GM12878 (cell line): Measurements from ENCODE around the gene PAM.

Experiments used
- ASH2L ChIP-seq: fragments of 300-600, 200-600 bp; sonication (generic); IDR thresholded peaks from 2 replicates; pipeline ENCODE4 v1.6.1; 2017; ENCODE audit warnings: low read depth, mild to moderate bottlenecking, borderline replicate concordance
- EGR1 ChIP-seq, 2 experiments: IDR thresholded peaks; 1 replicate in 1 of 2; 2 replicates in 1 of 2; pipeline ENCODE4 v1.6.1; 2011 to 2012; ENCODE audit warnings: low read depth in 2 of 2, low read length in 2 of 2, borderline replicate concordance in 1 of 2, mild to moderate bottlenecking in 1 of 2, moderate library complexity in 1 of 2
- EP300 ChIP-seq, 2 experiments: fragments of 150-350 bp in 1 of 2; IDR thresholded peaks; 2 replicates each; pipeline ENCODE4 v1.6.1; 2011 to 2012; ENCODE audit warnings: low read depth in 2 of 2, low read length in 2 of 2, borderline replicate concordance in 1 of 2, improper control_type of control experiment in 1 of 2, inconsistent platforms in 1 of 2; ENCODE audit not compliant: control insufficient read depth in 1 of 2
- HDAC6 ChIP-seq: fragments of 200-600 bp; sonication (generic); IDR thresholded peaks from one replicate; pipeline ENCODE4 v1.8.0; 2017; ENCODE audit warnings: antibody characterized with exemption; ENCODE audit not compliant: unreplicated experiment
- MXI1 ChIP-seq: fragments of 150-350 bp; IDR thresholded peaks from 2 replicates; pipeline ENCODE4 v1.6.1; 2011; ENCODE audit warnings: low read depth, mild to moderate bottlenecking, inconsistent platforms, low read length, improper control_type of control experiment
- POLR2AphosphoS2 ChIP-seq: IDR thresholded peaks from 2 replicates; pipeline ENCODE4 v1.6.1; 2011; ENCODE audit warnings: low read depth, mild to moderate bottlenecking, low read length, improper control_type of control experiment, moderate library complexity
- RB1 ChIP-seq: fragments of 450-650 bp; formaldehyde crosslinking; IDR thresholded peaks from 2 replicates; pipeline ENCODE4 v1.6.1; 2017; ENCODE audit warnings: mild to moderate bottlenecking, borderline replicate concordance
- SIN3A ChIP-seq: IDR thresholded peaks from 2 replicates; pipeline ENCODE4 v1.6.1; 2012; ENCODE audit warnings: low read depth, low read length, improper control_type of control experiment
- SIX5 ChIP-seq: IDR thresholded peaks from 2 replicates; pipeline ENCODE4 v1.6.1; 2011; ENCODE audit warnings: mild to moderate bottlenecking, low read depth, low read length, moderate library complexity; ENCODE audit not compliant: severe bottlenecking
- TAF1 ChIP-seq: IDR thresholded peaks from 2 replicates; pipeline ENCODE4 v1.6.1; 2011; ENCODE audit warnings: mild to moderate bottlenecking, low read depth, low read length, borderline replicate concordance
- YBX1 ChIP-seq: fragments of 450-650 bp; IDR thresholded peaks from 2 replicates; pipeline ENCODE4 v1.6.1; 2016; ENCODE audit warnings: antibody characterized with exemption
- TF ChIP-seq, protein P1 (sequence below), 3 experiments: IDR thresholded peaks in 2 of 3; conservative IDR thresholded peaks in 1 of 3; 2 replicates each; pipeline ENCODE4 v1.5.1; 2011; ENCODE audit warnings: low read depth in 3 of 3, low read length in 3 of 3, mild to moderate bottlenecking in 3 of 3, control low read depth in 2 of 3, moderate library complexity in 2 of 3, inconsistent platforms in 1 of 3, mixed read lengths in 1 of 3; ENCODE audit not compliant: control insufficient read depth in 2 of 3, insufficient read depth in 1 of 3; ENCODE audit errors: extremely low read depth in 1 of 3
- TF ChIP-seq, protein P2 (sequence below): IDR thresholded peaks from 2 replicates; pipeline ENCODE4 v1.6.1; 2012; ENCODE audit warnings: low read depth, low read length, improper control_type of control experiment

DNA sequence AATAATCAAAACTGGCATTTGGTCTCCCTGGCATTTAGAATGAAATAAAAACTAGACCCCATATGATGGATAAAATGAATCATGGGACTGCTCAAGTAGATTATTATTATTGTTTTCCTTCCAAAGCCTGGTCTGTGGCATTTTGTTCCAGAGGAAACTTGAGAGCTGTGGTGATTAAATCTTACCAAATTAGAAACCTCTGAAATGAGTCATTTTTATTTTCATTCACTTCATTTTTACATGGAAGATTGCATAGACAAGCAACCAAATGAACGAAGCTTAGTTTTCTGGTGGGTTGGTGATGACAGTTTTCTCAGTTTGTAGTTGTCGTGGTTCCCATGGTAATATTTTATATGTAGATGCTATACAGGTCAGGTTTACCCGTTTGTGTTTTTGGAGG lies 23.4 kb downstream of the PAM start:
- TF ChIP-seq, protein P1, sequence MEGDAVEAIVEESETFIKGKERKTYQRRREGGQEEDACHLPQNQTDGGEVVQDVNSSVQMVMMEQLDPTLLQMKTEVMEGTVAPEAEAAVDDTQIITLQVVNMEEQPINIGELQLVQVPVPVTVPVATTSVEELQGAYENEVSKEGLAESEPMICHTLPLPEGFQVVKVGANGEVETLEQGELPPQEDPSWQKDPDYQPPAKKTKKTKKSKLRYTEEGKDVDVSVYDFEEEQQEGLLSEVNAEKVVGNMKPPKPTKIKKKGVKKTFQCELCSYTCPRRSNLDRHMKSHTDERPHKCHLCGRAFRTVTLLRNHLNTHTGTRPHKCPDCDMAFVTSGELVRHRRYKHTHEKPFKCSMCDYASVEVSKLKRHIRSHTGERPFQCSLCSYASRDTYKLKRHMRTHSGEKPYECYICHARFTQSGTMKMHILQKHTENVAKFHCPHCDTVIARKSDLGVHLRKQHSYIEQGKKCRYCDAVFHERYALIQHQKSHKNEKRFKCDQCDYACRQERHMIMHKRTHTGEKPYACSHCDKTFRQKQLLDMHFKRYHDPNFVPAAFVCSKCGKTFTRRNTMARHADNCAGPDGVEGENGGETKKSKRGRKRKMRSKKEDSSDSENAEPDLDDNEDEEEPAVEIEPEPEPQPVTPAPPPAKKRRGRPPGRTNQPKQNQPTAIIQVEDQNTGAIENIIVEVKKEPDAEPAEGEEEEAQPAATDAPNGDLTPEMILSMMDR (IDR thresholded peaks at IDR 0.05 in 2 of 3, conservative IDR thresholded peaks at IDR 0.05 in 1 of 3; ENCODE audit: control insufficient read depth in 2 of 3, extremely low read depth in 1 of 3, insufficient read depth in 1 of 3, low read depth in 3 of 3, low read length in 3 of 3) = no peak
- TF ChIP-seq POLR2AphosphoS2 = no peak
- no peak for TF ChIP-seq MXI1
- TF ChIP-seq SIN3A = no peak
- no peak for TF ChIP-seq YBX1
- TF ChIP-seq EGR1 (IDR thresholded peaks at IDR 0.05; ENCODE audit: borderline replicate concordance in 1 of 2, low read depth in 2 of 2, low read length in 2 of 2) = no peak
- no peak for TF ChIP-seq EP300 (IDR thresholded peaks at IDR 0.05; ENCODE audit: borderline replicate concordance in 1 of 2, control insufficient read depth in 1 of 2, low read depth in 2 of 2, low read length in 2 of 2)
- no peak for TF ChIP-seq ASH2L
- no peak for TF ChIP-seq RB1
- TF ChIP-seq, protein P2, sequence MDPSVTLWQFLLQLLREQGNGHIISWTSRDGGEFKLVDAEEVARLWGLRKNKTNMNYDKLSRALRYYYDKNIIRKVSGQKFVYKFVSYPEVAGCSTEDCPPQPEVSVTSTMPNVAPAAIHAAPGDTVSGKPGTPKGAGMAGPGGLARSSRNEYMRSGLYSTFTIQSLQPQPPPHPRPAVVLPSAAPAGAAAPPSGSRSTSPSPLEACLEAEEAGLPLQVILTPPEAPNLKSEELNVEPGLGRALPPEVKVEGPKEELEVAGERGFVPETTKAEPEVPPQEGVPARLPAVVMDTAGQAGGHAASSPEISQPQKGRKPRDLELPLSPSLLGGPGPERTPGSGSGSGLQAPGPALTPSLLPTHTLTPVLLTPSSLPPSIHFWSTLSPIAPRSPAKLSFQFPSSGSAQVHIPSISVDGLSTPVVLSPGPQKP = no peak
- TF ChIP-seq SIX5 = no peak
- TF ChIP-seq HDAC6 = no peak
- TF ChIP-seq TAF1 = no peak
